HepG2 (cell line): Measurements from ENCODE around the gene XPO5. TPM values are rescaled to one million over a fixed set of nuclear protein-coding genes. Genes with fewer than 3 reads are reported as not detected.

ENCODE experiments used
- ARID3A ChIP-seq: IDR thresholded peaks from 2 replicates; pipeline ENCODE4 v1.6.1; 2012; ENCODE audit warnings: low read depth, low read length, improper control_type of control experiment
- GTF2F1 ChIP-seq: fragments of 150-350 bp; IDR thresholded peaks from 2 replicates; pipeline ENCODE4 v1.6.1; 2014; ENCODE audit warnings: low read length
- KLF16 ChIP-seq, 2 experiments: sonication (generic) in 1 of 2; formaldehyde crosslinking in 1 of 2; IDR thresholded peaks; 2 replicates each; pipeline versions ENCODE4 v1.6.1 to v1.8.0; 2016 to 2023; ENCODE audit warnings: missing genetic modification reagents in 2 of 2, missing compliant biosample characterization in 1 of 2
- PAWR ChIP-seq: sonication (generic); formaldehyde crosslinking; IDR thresholded peaks from 2 replicates; pipeline ENCODE4 v1.4.0; 2020; ENCODE audit warnings: missing genetic modification reagents, mild to moderate bottlenecking, borderline replicate concordance
- PHF5A ChIP-seq: IDR thresholded peaks from one replicate; pipeline ENCODE4 v1.6.1; 2018; ENCODE audit warnings: low read depth, missing genetic modification reagents; ENCODE audit not compliant: unreplicated experiment
- PRDM15 ChIP-seq: sonication (generic); formaldehyde crosslinking; IDR thresholded peaks from 2 replicates; pipeline ENCODE4 v1.4.0; 2020; ENCODE audit warnings: missing genetic modification reagents
- ZMYM3 ChIP-seq: sonication (generic); formaldehyde crosslinking; IDR thresholded peaks from 2 replicates; pipeline ENCODE4 v1.5.1; 2020; ENCODE audit warnings: mild to moderate bottlenecking, missing genetic modification reagents
- ZNF235 ChIP-seq: sonication (generic); formaldehyde crosslinking; IDR thresholded peaks from 2 replicates; pipeline ENCODE4 v1.8.1; 2023; ENCODE audit warnings: mild to moderate bottlenecking, missing genetic modification reagents, borderline replicate concordance
- ZNF24 ChIP-seq: fragments of 450-650 bp; IDR thresholded peaks from 2 replicates; pipeline ENCODE4 v1.6.1; 2017; ENCODE audit warnings: antibody characterized with exemption, mild to moderate bottlenecking
- ZNF337 ChIP-seq: sonication (generic); formaldehyde crosslinking; IDR thresholded peaks from 2 replicates; pipeline ENCODE4 v1.5.1; 2020; ENCODE audit warnings: missing genetic modification reagents, low read depth, mild to moderate bottlenecking, borderline replicate concordance
- polyA plus RNA-seq, 8 experiments: library from polyadenylated mRNA; depleted of rRNA in 3 of 8; stranded (reverse) in 7 of 8; unstranded in 1 of 8; fragments of >200 nt; fragmentation: Illumina TruSeq in 4 of 8; extraction: Trizol in 4 of 8; gene quantifications; 2 replicates each; pipeline versions ENCODE4 v1.2.1 to v1.2.3, GENCODE V29; 2011 to 2016; ENCODE audit warnings: low read depth in 4 of 8, missing spikeins in 1 of 8, mixed read lengths in 1 of 8; ENCODE audit not compliant: insufficient read depth in 1 of 8
- total RNA-seq, 5 experiments: library from RNA; depleted of rRNA; stranded (reverse); fragments of >200 nt; fragmentation: Illumina TruSeq; extraction: Trizol; gene quantifications; 2 replicates each; pipeline ENCODE4 v1.2.3, GENCODE V29; 2016; ENCODE audit warnings: low read depth in 1 of 5
- TF ChIP-seq, protein P1 (sequence below): sonication (generic); formaldehyde crosslinking; IDR thresholded peaks from 2 replicates; pipeline ENCODE4 v1.4.0; 2020; ENCODE audit warnings: low read depth, missing genetic modification reagents

Gene XPO5
- total and polyA plus RNA-seq, 2 of the 13 experiments (the other 11 are each of a cell fraction or from before 2014, with no cell fraction given), result 52.2 to 68.0 TPM

- no peak for TF ChIP-seq ARID3A
- 0 out of 2 replicates have a peak, but pooled peaks have one; percentile 62 for TF ChIP-seq PAWR (CRISPR knock-in tag)
- no peak for TF ChIP-seq PRDM15 (CRISPR knock-in tag)
- TF ChIP-seq GTF2F1, result no peak
- no peak for TF ChIP-seq ZNF235 (CRISPR knock-in tag)
- peak in 1 of 2 experiments; percentile 54; a peak in 2 of 4 replicates for TF ChIP-seq KLF16 (CRISPR knock-in tag; IDR thresholded peaks at IDR 0.05)
- TF ChIP-seq, protein P1, sequence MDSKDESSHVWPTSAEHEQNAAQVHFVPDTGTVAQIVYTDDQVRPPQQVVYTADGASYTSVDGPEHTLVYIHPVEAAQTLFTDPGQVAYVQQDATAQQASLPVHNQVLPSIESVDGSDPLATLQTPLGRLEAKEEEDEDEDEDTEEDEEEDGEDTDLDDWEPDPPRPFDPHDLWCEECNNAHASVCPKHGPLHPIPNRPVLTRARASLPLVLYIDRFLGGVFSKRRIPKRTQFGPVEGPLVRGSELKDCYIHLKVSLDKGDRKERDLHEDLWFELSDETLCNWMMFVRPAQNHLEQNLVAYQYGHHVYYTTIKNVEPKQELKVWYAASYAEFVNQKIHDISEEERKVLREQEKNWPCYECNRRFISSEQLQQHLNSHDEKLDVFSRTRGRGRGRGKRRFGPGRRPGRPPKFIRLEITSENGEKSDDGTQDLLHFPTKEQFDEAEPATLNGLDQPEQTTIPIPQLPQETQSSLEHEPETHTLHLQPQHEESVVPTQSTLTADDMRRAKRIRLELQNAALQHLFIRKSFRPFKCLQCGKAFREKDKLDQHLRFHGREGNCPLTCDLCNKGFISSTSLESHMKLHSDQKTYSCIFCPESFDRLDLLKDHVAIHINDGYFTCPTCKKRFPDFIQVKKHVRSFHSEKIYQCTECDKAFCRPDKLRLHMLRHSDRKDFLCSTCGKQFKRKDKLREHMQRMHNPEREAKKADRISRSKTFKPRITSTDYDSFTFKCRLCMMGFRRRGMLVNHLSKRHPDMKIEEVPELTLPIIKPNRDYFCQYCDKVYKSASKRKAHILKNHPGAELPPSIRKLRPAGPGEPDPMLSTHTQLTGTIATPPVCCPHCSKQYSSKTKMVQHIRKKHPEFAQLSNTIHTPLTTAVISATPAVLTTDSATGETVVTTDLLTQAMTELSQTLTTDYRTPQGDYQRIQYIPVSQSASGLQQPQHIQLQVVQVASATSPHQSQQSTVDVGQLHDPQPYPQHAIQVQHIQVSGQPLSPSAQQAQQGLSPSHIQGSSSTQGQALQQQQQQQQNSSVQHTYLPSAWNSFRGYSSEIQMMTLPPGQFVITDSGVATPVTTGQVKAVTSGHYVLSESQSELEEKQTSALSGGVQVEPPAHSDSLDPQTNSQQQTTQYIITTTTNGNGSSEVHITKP, result no peak
- no peak for TF ChIP-seq ZNF337 (CRISPR knock-in tag)
- TF ChIP-seq ZMYM3 (CRISPR knock-in tag), result no peak
- no peak for TF ChIP-seq ZNF24
- no peak for TF ChIP-seq PHF5A (CRISPR knock-in tag)
Observed at GRCh38 chr6:43509984-43510826, 65.6 kb downstream of the XPO5 start, which contains the start of gene LRRC73 (continued).
